ENCODE measurements around the gene LRWD1.
A peak's percentile ranks its signal among the peaks of the same experiment; 100 is the strongest.

Gene LRWD1

DNA sequence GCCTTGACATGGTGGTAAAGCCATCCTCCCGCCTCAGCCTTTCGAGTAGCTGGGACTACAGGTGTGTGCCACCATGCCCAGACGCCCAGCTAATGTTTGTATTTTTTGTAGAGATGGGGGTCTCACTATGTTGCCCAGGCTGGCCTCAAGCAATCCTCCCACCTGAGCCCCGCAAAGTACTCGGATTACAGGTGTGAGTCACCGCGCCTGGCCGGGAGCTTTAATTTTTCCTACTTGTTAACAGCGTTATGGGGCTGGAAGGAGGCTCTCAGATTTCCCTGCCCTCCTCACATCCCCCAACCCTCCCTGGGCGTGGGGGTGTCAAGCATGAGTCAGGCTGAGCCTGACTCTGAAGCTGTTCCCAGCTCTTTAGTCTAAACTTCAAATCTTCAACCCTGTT lies 8.5 kb upstream of the LRWD1 start:
- CTCF ChIA-PET: interaction anchor here (0.8 to 1.0 kb wide), 2 partner anchors 10 to 67 kb away, joined by 6 to 7 read pairs; no protein-coding TSS in a partner anchor

DNA sequence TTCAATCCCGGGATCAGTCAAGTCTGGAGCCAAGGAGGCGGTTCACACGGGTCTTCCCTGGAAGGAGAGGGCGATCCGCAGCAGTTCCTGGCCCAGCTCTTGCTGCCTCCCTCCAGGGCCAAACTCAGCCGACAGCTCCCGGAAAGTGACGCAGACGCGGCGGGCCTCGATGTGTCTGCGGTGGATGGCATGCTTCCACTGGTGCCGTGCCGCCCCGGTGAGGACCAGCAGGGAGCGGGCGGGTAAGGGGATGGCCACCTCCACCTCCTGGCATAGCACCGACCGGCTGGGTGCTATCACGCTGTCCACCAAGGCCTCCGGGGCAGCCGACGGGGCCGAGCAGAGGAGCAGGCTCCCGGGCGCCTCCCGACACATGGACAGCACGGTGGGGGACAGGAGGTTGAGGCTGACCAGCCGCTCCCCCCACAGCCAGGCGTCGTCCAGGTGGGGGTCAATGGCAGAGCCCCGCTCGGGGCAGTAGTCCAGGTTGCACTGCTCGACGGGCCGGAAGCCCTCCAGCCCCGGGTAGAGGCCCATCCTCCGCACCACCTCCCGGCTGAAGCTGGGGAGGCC lies 7.3 kb upstream of the LRWD1 start:
- DNase-seq (ENCODE audit: low spot score): no peak
- ChIA-PET CTCF (no interaction called here), POLR2A (ENCODE audit: low non-redundant PET) (no interaction called here)
- TF ChIP-seq, protein P1, sequence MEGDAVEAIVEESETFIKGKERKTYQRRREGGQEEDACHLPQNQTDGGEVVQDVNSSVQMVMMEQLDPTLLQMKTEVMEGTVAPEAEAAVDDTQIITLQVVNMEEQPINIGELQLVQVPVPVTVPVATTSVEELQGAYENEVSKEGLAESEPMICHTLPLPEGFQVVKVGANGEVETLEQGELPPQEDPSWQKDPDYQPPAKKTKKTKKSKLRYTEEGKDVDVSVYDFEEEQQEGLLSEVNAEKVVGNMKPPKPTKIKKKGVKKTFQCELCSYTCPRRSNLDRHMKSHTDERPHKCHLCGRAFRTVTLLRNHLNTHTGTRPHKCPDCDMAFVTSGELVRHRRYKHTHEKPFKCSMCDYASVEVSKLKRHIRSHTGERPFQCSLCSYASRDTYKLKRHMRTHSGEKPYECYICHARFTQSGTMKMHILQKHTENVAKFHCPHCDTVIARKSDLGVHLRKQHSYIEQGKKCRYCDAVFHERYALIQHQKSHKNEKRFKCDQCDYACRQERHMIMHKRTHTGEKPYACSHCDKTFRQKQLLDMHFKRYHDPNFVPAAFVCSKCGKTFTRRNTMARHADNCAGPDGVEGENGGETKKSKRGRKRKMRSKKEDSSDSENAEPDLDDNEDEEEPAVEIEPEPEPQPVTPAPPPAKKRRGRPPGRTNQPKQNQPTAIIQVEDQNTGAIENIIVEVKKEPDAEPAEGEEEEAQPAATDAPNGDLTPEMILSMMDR (conservative IDR thresholded peaks at IDR 0.05; ENCODE audit: low read depth): no peak
- H3K27ac ChIP-seq: no peak overlapping the region; the same call in 1 of the 2 replicates

More for the DNA sequence above, 8.5 kb upstream of the LRWD1 start:
- POLR2A ChIA-PET (ENCODE audit: low non-redundant PET): no interaction called here
- DNase-seq (ENCODE audit: low spot score): peak; percentile 41
- H3K27ac ChIP-seq: peak overlapping the region; percentile 34
- TF ChIP-seq, protein P1 (conservative IDR thresholded peaks at IDR 0.05; ENCODE audit: low read depth): no peak

DNA sequence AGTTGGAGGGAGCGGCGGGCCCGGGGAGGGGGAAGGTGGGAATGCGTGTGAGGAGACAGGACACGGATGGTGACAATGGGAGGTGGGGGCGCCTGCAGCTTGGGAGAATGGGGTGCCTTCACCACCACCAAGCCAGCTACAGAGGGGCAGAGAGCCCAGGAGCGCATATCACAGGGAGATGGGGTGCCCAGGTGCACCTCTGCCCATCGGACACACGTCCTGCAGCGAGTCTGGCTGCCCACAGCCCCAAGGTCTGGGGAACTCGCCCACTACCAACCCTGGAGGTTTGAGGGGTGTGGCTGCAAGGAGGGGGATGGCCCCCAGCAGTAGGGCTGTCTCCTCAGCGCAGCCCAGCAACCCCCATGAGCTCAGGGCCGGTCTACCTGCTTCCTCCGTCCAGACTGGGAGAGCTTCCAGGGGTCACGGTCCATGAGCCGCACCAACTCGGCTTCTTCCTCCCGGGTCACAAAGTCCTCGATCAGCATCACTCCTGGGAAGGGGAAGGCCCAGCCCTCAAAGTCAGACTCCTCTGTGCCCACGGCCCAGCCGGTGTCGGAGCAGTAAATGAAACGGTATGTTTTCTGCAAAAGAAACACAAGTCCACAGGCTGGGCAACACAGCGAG lies 5.5 kb upstream of the LRWD1 start:
- CTCF ChIA-PET: no interaction called here

DNA sequence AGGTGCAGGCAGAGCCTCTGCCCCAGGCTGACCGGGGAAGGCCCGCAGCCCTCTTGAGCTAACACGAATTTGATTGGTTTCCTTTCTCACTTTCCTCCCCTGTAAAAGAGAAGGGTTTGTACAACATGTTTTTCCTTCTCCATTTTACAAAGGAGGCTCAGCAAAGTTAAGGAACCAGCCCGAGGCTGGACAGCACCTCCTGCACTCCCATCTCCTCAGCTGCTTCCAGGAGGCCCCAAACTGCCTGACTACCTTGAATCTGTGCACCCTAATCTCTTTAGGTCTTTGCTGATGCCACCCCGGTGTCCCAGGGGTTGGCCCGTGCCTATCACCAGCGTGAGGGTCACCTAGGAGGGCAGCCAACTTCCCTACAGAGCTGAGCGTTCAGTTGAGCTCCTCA lies 4.3 kb upstream of the LRWD1 start:
- TF ChIP-seq, protein P1 (conservative IDR thresholded peaks at IDR 0.05; ENCODE audit: low read depth): no peak
- POLR2A ChIA-PET (ENCODE audit: low non-redundant PET): interaction anchor here (0.6 kb wide), 1 partner anchor 9 kb away, joined by 3 read pairs; no protein-coding TSS in a partner anchor

More for the DNA sequence above, 5.5 kb upstream of the LRWD1 start:
- peak overlapping the region; percentile 33; the same call in 1 of the 2 replicates for H3K27ac ChIP-seq
- TF ChIP-seq, protein P1 (conservative IDR thresholded peaks at IDR 0.05; ENCODE audit: low read depth): no peak
- POLR2A ChIA-PET (ENCODE audit: low non-redundant PET): no interaction called here
- no peak for DNase-seq (ENCODE audit: low spot score)

DNA sequence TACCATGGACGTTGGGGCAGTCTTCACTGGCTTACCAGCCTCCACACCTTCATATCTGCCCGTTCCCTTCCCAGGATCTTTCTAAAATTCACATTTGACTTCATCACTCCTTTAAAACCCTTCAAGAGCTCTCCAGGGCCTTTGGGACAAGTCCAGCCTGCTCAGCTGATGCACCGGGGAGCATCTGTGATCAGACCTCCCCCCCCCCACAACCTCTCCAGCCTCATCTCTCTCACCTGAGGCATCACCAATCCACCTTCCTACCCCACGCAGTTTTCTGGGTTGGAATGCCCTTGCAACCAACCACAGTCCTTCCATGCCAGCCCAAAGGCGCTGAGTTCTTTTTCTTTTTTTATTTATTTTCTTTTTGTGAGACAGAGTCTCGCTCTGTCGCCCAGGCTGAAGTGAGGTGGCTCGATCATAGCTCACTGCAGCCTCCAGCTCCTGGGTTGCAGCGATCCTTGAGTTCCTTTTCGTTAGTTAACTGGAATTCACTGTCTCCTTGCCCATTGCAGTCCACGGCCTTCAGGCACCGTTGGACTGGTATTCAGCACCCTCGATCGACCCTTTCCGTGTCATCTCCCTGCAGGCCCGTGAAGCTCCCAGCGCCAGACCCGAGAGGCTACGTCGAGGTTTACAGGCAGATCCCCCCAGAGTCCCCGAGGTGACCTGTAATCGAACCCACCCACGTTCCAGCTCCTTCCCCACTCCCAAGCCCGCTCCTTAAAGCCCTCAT lies 775 bp upstream of the LRWD1 start:
- CTCF ChIA-PET: interaction anchor here (0.6 to 1.0 kb wide), 3 partner anchors 10 to 54 kb away, joined by 3 read pairs; no protein-coding TSS in a partner anchor
- POLR2A ChIA-PET (ENCODE audit: low non-redundant PET): no interaction called here
- peak overlapping the region; percentile 74 for H3K27ac ChIP-seq
- TF ChIP-seq, protein P1 (conservative IDR thresholded peaks at IDR 0.05; ENCODE audit: low read depth): no peak
- no peak for DNase-seq (ENCODE audit: low spot score)

More for the DNA sequence above, 4.3 kb upstream of the LRWD1 start:
- no peak for DNase-seq (ENCODE audit: low spot score)
- CTCF ChIA-PET: interaction anchor here (0.5 kb wide), 1 partner anchor 38 kb away, joined by 6 read pairs; no protein-coding TSS in a partner anchor
- peak overlapping the region; percentile 33 for H3K27ac ChIP-seq

DNA sequence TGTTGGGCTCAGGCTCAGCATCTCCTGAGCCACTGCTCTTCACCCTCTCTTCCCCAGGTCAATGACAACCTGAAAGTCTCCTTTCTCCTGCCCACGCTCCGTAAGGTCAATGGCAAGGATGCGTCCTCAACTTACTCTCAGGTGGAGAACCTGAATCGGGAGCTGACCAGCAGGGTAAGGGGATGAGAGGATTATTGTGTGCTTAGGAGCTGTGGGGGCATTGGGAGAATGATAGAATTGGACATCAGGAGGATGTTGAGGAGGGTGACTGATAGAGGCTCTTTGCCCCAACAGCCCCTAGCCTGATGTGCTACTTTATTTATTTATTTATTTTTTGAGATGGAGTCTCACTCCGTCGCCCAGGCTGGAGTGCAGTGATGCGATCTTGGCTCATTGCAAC lies 1.3 kb downstream of the LRWD1 start:
- H3K27ac ChIP-seq: peak overlapping the region; percentile 74
- ChIA-PET POLR2A (ENCODE audit: low non-redundant PET) (interaction anchor here (0.7 kb wide), 1 partner anchor 173 kb away, joined by 5 read pairs; no protein-coding TSS in a partner anchor), CTCF (interaction anchor here (0.7 to 0.9 kb wide), 3 partner anchors 10 to 1627 kb away, joined by 5 to 9 read pairs (median 6); no protein-coding TSS in a partner anchor)
- DNase-seq (ENCODE audit: low spot score): no peak
- TF ChIP-seq, protein P1 (conservative IDR thresholded peaks at IDR 0.05; ENCODE audit: low read depth): no peak
